AG08395 (cell line): ENCODE results near the gene SHROOM3.
"Not testable (repeated sequence)": the region's sequence is repeated elsewhere in the genome, so short reads cannot be mapped to it uniquely, and the experiment has no call there.

Experiments used
- DNase-seq: peaks from one replicate; pipeline ENCODE4 v3.0.0; 2012; ENCODE audit warnings: mixed read lengths, low spot score

SHROOM3 gene

DNA sequence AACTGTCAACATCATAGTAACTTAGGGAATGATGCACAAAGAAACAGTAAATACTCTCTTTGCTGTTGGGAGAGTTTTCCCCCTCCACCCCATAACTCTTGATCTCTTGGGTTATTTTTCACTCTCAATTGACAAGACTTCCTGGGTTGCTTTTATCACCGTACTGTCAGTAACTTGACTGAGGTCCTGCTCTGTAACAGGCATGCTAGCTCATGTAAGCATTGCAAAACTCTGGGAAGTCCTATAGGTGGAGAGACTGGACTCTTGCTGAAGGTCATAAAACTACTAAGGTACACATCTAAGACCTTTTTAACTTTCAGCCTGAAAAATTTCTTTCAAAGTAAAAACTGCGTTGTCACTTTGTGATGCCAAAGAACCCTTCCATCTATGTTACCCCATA, 10.9 kb downstream of the SHROOM3 start:
- DNase-seq = no peak

DNA sequence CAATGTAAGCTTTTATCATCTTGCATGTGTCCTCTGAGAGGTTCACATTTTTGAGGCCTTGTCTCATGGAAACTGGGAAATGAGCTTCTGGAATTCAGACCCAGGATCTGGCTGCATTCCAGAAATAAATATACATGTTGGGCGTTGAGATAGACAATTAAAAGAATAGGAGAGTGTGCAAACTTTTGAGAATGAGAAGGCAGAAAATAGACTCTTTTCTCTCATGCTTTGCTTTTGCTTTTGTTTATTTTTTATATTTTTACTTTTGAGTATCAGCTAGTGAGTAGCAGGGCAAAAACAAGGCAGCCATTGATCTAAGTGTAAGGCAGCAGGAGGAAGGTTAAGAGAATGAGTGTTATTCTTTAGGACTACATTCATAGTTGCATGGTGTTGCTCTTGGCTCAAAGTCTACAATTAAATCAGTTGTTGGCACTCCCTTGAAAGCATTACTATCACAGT, 12.4 kb downstream of the SHROOM3 start:
- no peak for DNase-seq

DNA sequence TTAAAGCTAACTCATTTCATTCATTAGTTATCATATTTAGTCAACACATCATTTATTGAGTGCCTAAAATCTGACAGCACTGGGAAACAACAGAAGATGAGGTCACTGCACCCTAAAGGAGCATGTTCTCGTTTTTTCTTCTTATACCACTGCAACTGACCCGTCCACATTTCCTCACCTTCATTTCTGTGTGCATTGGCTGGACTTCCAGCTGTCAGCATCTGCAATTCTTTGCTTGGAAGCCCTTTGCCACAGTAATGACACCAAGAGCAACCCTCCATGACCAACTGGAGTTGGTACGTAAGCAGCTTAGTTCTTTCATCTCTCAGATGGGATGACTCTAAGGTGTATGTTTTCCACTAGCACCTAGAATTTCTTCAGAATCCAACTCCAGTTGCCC, 13.2 kb downstream of the SHROOM3 start:
- no peak for DNase-seq

DNA sequence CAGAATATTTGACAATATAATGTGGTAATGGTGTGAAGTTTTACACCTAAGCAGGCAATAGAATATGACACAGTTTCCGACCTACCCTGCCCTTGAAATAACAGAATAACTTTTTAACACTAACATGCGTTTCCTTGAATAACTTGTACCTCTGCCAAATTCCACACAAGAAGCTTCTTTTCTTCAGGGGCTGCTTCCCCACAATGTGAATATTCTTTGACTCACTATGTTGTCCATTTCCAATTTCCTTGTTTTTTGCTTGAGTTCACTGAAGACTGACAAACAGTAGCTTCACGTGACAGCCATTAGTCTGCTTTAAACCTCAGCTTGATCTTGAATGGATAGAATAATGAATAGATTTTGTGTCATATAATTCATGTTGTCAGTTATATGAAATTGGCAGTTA, 14.3 kb downstream of the SHROOM3 start:
- no peak for DNase-seq

DNA sequence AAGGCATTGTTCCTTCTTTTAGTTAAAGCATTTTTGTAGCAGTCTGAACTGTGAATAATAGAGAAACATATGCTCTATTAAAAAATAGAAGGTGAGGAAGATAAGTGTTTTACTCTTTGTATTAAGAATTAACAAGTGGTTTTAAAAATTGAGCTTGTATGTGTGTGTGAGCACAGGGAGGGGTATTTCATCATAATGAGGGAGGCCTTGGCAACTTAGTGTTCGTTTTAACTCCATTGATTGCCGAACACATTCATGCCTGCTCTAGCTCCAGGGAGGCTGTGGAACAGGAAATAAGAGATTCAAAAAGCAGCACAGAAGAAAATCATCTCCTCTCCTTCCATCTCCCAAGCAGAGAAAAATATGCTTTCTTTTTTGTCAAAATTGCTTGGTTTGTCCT, 14.8 kb downstream of the SHROOM3 start:
- DNase-seq = no peak

DNA sequence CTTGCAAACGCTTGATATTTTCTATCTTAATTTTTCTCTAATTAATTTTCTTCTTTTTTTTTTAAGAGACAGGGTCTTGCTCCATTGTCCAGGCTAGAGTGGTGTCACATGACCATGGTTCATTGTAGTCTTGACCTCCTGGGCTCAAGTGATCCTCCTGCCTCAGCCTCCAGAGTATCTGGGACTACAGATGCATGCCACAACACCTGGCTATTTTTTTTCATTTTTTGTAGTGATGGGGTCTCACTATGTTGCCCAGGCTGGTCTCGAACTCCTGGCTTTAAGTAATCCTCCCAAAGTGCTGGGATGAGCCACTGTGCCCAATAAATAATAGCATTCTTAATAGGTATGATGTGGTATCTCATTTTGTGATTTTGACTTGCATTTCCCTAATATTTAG, 18.2 kb downstream of the SHROOM3 start:
- no peak for DNase-seq

DNA sequence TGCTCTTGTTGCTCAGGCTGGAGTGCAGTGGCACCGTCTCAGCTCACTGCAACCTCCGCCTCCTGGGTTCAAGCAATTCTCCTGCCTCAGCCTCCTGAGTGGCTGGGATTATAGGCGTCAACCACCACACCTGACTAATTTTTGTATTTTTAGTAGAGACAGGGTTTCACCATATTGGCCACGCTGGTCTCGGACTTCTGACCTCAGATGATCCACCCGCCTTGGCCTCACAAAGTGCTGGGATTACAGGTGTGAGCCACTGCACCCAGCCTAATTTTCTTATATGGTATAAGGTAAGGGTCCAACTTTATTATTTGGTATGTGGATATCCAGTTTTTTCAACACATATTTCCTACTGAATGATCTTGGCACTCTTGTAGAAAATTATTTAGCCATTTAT, 19.0 kb downstream of the SHROOM3 start:
- DNase-seq = not testable (repeated sequence)

DNA sequence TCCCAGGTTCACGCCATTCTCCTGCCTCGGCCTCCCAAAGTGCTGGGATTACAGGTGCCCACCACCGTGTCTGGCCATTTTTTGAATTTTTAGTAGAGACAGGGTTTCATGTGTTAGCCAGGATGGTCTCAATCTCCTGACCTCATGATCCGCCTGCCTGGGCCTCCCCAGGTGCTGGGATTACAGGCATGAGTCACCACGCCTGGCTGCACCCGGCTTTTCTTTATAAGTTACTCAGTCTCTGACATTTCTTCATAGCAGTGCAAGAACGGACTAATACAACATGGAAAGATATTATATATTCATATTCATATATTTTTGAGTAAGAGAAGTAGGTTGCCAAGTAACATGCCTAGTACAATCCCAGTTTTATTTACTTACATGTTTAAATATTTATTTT, 22.9 kb downstream of the SHROOM3 start:
- DNase-seq = no peak

DNA sequence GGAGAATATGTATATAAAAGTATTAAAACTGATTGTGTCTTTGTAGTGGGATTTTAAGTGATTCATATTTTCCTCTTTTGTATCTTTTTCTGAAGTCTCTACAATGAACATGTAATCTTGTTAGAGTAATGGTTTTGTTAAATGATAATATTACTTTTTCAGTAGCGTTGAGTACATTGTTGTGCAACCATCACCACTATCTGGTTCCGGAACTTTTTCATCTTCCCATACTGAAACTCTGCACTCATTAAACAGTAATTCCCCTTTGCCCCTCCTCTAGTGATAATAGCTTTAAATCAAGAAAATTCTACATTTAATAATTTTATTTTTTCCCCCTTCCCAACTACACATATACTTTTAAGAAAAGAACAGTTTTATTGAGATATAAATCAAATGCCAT, 23.3 kb downstream of the SHROOM3 start:
- no peak for DNase-seq

DNA sequence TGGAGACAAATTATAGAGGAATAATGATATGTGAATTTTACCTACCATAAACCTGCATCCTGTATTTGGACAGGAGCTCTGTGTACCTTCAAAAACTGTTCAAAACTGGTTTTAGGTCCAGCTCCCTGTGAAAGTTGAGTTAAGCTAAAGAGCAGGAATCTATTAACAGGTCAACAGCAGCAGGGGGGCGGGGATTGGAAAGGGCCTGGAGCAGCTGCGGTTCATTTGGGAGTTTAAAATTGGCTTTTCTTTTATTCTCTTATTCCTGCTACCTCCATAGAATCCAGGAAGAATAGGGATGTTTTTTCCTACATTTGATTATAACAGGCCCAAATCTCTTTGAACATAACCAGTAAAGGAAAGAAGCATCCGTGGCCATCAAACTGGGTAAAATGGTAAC, 23.8 kb downstream of the SHROOM3 start:
- DNase-seq = no peak

DNA sequence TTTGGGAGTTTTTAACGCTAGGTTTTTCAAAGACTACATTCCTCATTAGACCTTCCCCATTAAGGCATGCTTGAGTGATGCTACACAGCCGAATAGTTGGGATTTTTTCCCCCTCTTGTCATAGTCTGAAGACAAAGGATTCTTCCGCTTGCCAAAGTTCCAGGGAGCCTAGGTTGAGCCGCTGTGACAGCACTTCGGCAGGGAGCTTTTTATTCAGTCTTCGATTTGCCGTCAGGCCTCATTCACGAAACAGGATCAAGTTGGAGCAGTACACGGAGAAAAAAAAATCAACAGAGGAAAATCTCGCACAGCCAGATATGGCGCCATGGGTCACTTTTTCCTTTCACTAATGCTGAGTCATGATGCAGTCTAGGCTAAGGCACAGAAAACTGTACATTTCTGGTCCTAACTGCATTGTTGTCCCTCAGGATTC, 24.3 kb downstream of the SHROOM3 start:
- DNase-seq = no peak

DNA sequence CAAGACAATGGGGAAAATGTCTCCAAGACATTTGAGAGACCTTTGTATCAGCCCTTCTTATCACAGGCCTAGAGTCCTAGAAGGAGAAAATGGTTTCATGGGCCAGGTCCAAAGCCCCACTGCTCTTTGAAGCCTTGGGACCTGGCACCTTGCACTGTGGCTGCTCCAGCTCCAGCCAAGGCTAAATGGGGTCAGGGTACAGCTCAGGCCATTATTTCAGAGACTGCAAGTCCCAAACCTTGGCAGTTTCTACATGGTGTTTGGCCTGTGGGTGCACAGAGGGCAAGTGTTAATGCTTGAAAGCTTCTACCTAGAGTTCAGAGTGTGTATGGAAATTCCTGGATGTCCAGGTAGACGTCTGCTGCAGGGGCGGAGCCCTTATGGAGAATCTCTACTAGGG, 28.5 kb downstream of the SHROOM3 start:
- no peak for DNase-seq

DNA sequence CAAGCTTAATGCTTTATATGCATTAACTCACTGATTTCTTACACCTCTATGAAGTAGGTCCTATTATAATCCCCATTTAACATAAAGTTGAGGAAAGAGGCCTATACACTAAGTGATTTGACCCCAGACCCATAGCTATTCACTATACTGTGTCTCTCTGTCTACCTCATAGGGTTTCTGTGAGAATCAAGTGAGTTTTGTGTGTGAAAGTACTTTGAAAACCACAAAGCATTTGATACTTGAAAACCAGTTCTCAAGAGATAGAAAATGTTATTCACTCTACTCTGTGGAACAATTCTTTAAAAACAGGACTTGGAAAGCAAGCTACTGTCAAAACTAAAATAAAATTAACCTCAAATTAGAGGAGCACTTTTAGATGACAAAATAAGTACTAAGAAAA, 35.0 kb downstream of the SHROOM3 start:
- no peak for DNase-seq

DNA sequence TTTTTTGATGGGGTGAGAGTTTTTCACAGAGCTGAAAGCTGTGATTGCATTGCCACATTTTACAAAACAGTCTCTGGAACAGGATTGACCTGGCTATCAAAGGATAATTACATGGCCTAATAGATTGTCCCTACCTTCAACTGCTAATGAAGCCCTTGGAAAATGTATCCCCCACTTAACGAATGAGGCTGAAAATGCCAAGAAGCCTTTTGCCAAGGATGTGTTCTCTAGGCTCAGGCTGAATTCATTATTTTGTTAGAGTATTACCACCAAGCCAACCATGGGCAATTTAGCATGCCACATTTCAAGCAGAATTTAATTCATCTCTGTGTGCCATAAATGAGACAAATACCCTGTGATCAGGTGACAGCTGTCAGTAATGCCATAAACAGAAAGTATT, 35.5 kb downstream of the SHROOM3 start:
- no peak for DNase-seq

DNA sequence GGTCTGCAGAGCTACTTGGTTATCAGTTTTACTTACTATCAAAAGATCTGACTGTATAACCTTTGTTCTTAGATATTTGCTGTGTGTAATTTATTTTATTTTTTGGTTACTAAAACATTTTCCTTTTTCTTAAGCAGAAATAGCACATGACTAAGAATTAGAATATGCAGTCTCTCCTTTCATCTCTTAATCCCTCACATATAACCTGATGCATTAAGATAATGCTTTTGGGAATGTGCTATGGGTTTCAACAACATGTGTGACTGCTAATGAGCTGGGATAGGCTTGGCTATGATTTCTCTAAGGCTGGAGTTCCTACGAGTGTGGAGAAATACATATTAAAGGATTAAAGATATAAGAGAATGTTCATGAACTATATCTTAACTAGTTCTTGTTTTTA, 41.5 kb downstream of the SHROOM3 start:
- DNase-seq = no peak

DNA sequence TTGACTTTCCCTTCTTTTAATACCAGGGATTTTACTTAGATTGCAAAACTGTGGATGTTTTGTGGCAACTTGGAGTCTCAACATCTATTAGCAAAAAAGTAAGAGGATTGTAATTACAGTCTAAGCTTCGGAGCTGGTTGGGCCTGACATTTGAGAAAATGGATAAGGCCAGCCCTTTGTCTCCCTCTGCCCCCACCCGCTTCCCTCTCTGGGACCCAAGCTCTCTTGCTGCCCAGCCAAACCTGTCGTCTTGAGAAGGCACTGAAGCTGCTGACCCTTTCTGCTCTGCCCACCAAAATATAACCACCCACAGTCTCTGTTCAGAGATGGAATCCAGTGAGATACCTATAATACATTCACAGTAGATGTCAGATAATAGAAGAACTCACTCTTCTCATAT, 49.6 kb downstream of the SHROOM3 start:
- DNase-seq = no peak

DNA sequence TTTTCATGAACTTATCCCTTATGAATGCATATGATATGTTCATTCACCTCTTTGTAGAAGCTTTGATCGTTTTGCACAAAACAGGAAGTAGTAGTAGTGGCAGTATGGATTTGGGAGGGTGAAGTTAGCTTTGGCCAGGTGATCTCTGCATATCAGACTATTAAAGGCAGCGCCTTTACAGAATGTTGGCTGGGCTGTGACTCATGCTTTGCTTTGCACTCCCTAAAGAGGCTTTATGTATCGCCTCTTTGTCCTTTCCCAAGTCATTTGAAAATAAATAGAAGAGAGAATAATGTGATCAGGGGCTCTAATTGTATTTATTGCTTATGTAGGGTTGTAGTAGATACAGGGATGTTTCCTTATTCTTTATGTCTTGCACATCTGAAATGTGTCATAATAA, 50.4 kb downstream of the SHROOM3 start:
- DNase-seq = no peak

DNA sequence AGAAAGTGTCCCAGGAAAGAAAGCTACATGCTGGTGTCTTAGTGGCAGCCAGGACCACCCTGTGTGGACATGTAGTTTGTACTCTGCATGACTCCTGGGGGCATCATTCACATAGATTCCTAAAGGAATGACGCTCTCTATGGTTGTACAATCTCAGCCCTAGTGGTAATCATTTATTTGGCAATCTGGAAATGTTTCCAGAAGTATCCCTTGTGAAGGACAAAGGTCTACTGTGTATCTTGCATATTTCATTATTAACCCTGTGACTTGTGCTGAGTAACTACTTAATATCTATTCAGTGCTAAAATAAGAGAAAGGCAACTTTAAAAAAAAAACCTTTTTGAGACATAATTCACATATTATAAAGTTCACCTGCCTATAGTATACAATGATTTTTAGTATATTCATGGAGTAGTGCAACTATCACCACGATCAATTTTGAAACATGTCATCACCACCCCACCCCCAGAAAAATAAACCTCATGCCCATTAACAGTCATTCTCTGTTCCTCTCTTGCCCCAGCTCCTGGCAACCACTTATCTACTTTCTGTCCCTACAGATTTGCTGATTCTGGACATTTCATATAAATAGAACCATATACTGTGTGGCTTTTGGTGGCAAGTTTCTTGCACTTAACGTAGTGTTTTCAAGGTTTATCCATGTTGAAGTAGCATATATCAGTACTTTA, 51.7 kb downstream of the SHROOM3 start:
- DNase-seq = no peak

DNA sequence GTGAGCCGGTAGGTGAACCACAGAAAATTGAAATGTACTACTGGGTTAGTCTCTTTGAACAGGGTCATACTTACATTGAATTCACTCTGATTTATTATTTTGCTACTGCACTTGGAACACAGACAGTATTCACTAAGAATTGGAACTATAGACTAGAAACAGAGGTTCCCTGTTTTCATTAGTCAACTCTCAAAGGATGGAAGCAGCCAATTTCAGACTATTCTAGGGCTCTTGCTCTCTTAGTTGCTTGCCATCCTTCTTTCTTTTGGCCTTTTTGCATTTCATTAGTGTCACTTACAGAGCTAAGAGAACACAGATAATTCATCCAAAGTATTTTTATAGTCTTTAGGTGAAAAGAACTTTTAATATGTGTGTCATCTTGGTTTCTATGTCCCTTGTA, 52.6 kb downstream of the SHROOM3 start:
- DNase-seq = no peak

DNA sequence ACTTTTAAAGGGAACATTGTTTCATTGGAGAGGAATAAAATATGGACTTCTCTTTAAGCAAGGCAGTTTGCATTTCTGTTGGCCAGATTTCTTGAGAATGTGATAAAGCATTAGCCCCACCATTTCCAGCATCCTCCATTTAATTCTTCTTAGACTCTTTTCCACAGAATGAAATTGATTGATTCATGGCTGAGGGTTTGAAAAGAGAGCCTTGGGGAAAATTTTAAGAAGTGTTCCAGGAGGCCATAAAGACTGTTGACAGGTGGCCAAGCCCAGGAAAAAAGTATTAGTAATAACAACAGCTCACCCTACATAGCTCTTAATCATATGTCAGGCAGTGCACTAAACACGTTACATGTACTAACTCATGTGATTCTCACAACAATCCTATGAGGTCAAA, 53.4 kb downstream of the SHROOM3 start:
- DNase-seq = no peak

DNA sequence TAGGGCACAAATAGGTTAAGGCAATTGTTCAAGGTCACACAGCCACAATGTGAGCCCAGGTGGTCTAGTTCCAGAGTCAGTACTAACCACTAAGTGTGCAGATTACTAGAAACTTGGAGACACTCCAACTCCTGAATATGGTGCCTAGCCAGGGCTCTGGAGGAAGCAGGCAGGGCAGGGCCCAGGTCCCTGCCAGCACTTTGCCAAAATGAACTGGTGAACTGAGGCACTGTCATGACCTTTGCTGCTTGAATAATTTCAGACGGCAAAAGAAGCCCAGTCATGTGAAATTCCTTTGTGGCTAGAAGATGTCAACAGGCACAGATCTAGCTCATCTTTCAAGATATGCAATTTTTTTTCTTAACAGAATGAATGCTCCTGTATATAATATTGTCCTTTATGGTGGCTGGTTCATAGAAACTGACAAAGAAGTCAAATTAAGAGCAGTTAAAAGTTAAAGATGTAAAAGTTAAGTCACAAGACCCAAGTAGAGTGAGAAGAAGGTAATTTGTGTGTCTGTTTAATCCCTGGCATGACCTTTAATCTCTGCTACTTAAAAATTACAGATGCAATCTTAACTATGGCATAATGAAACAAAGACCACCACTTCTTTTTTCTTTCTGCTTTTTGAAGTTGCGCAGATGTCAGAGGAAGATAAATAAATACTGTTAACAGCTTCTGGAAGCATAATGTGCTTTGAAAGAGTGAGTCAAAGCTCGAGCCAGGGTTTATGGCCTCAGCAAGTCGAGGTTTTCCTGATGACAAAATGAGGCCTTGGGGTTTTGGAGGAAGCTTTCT, 54.1 kb downstream of the SHROOM3 start:
- no peak for DNase-seq

DNA sequence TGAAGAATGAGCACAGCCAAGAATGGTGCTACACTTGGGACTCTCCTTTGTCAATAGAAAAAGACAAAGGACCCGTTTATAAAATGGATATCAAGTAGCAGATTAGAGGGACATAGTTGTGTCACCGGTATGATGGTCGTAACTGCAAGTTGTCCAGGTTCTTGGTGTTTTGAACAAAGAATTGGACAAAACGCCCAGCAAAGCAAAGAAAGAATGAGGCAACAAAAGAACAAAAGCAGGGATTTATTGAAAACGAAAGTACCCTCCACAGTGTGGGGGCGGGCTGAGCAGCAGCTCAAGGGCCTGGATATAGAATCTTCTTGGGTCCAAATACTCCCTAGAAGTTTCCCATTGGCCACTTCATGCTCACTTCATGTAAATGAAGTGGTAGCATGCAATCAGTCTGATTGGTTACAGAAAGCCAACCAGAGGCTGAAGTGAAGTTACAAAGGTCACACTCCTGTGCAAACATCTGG, 54.7 kb downstream of the SHROOM3 start:
- DNase-seq = no peak

DNA sequence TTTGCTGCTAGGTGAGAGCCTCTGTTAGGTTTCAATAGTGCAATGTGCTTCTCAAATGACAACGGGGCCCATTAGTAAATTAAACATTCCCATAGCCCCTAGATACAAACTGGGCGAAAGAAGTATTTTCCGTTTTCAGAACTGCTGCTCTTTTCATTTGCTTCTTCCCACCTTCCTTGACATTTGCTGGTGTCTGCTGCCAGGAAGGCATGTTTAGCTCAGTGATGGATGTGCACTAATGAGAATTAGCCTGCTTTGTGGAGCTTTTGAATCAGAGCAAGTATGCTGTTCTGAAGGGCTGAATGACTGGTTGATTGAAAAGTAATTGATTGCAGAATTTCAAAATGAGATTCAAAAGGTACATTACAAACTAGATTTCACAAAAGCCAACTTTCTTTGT, 57.0 kb downstream of the SHROOM3 start:
- DNase-seq = no peak

DNA sequence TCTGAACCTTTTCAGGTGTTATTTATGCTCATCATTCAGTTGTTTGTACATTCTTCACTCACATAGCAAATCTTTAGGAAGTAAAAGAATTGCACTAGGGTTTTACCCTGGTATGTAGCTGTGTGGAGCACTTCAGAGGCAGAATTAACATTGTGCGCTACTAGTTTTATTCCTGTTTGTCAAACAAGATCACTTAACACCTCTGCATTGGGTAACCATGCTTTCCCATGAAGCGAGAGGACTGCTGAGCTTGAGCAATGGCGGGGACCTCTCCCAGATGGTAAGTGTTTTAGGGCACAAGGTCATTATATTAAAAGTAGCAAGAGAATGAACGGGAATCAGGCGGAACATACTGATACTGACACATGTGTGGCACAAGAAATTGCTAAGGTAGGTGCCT, 59.2 kb downstream of the SHROOM3 start:
- DNase-seq = no peak
